ENCODE data around the gene FSTL3.

Gene FSTL3

DNA sequence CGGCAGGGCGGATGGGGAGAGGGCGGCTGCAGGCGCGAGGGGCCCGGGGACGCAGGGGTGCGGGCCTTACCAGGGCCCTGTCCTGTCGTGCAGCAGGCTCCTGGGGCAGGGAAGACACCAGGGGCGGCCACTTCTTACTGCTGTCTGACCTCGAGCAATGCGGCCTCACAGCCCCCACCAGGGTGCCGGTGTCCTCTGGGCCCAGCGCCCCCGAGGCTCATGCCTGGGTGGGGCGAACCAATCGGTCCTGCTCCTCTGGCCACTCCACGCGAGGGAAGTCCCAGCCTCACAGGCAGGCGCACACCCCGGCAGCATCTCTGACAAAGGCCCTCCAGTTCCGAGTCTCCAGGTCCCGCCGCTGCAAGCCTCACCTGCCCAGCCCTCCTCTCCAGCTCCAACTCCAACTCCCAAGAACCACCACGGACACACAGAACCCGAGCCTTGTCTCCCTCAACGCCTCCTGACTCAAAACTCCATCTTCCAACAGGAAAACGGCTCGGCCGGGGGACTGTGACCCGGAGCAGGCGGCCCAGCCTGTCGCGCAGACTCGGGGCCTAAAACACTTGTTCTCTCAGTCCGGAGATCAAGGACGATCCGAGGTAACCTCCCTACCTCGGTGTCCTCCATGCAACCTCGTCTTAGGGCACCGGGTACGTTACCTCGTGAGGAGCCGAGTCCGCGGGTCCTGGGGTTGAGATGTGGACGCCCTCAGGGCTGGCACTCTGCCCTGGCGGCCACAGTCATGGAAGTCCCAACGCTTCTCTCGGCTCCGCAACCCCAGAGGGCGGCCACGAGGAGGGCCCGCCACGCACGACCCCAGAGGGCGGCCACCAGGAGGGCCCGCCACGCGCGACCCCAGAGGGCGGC lies 30.0 kb upstream of the FSTL3 start:
- no peak for DNase-seq (ENCODE audit: low read depth in 2 of 2)

- DNase-seq (ENCODE audit: low read depth in 2 of 2): no peak
Measured at GRCh38 chr19:646779-647565, 29.2 kb upstream of the FSTL3 start.

DNA sequence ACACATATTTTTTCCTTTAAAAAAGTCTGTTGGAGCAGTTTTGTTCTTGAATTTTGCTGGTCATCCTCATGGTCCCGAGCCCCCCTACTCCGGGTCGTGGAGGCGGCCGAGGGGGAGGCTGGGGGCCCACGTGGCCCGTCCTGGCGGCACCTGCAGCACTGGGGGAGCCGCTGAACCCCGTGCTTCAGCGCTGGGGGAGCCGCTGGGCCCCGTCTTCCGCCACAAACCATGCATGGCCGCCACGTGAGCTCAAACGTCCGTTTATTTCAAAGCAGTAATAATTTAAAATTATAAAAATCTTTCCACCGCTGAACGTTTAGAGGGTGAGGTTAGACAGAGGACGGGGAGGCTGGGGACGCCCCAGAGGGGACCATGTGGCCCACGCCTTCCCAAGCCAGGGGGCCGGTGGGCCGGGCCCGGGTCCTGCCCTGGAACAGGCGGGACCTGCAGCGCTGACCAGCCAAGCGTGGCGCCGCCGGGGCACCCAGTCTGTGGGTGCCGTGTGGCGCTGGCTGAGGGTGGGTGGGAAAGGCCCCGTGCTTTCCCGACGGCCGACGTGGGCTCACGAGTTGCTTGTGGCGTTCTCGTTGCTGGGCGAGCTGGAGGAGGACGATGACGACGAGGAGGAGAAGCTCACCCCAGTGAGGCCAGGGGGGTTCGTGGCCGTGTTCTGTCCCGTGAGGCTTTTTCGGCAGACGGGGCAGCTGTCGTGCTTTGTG lies 28.5 kb upstream of the FSTL3 start:
- DNase-seq (ENCODE audit: low read depth in 2 of 2): no peak

GRCh38 chr19:648305-648704 lies 27.9 kb upstream of the FSTL3 start:
- DNase-seq (ENCODE audit: low read depth in 2 of 2): no peak

GRCh38 chr19:648904-649801 lies 27.0 kb upstream of the FSTL3 start:
- DNase-seq (ENCODE audit: low read depth in 2 of 2): no peak

- DNase-seq (ENCODE audit: low read depth in 2 of 2): no peak
Measured at GRCh38 chr19:650121-650520, 26.1 kb upstream of the FSTL3 start.

DNA sequence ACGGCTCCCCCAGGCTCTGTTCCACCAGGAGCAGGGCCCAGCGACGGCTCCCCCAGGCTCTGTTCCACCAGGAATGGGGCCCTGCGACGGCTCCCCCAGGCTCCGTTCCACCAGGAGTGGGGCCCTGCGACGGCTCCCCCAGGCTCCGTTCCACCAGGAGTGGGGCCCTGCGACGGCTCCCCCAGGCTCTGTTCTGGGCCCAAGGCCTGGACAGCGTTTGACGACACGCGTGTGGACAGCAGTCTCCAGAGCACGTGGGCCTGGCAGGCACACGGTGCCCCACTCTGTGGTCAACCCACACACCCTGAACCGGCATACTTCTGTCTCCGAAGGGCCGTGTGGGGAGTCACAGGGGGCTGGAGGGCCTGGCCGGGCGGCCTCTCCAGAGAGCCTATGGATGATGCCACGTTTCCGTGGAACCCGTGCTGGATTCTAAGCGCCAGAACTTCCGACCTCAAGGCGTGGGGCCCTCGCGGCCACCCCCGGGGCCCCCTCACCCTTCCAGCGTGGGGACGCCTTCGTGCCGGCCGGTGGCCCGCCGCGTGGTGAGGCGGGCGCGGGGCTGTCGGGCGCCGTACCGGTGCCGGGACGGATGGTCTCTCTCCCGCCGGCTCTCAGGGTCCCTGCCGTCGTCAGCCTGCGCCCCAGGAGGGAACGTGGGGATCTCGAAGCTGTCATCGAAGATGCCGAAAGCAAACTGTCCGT lies 24.9 kb upstream of the FSTL3 start:
- no peak for DNase-seq (ENCODE audit: low read depth in 2 of 2)

- DNase-seq (ENCODE audit: low read depth in 2 of 2): no peak
Measured at GRCh38 chr19:651991-652390, 24.2 kb upstream of the FSTL3 start.

- no peak for DNase-seq (ENCODE audit: low read depth in 2 of 2)
Measured at GRCh38 chr19:652467-653389, 23.5 kb upstream of the FSTL3 start.

DNA sequence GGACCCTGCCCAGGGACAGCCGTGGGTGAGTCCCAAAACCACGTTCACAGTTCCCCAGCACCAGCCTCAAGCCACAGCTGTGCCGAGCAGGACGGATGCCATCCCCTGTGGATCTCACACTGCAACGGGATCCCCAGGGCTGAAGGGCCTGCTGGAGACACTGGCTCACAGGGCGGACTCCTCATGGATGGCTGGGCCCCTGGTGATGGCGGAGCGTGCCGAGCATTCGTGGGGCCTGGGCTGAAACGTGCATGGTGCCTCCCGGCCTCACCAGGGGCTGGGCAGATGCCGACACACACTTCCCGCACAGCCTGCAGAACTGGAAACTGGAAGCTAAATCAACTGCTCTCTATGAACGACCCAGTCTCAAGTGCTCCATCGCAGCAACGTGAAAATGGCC lies 22.8 kb upstream of the FSTL3 start:
- no peak for DNase-seq (ENCODE audit: low read depth in 2 of 2)

DNA sequence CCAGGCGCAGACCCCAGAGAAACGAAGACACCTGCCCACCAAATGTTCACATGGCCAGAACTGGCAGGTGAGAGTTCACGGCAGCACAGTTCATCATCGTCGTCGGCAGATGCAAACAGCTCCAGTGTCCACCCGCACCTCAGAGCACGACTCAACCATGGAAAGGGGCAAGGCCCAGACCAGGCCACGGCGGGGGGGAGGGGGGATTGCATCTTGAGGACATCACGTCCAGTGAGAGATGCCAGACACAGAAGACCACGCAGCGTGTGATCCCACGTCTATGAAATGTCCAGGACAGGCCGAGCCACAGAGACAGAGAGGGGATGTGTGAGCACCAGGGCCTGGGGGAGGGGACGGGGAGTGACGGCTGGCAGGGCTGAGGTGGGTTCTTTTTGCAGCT lies 20.5 kb upstream of the FSTL3 start:
- no peak for DNase-seq (ENCODE audit: low read depth in 2 of 2)

DNA sequence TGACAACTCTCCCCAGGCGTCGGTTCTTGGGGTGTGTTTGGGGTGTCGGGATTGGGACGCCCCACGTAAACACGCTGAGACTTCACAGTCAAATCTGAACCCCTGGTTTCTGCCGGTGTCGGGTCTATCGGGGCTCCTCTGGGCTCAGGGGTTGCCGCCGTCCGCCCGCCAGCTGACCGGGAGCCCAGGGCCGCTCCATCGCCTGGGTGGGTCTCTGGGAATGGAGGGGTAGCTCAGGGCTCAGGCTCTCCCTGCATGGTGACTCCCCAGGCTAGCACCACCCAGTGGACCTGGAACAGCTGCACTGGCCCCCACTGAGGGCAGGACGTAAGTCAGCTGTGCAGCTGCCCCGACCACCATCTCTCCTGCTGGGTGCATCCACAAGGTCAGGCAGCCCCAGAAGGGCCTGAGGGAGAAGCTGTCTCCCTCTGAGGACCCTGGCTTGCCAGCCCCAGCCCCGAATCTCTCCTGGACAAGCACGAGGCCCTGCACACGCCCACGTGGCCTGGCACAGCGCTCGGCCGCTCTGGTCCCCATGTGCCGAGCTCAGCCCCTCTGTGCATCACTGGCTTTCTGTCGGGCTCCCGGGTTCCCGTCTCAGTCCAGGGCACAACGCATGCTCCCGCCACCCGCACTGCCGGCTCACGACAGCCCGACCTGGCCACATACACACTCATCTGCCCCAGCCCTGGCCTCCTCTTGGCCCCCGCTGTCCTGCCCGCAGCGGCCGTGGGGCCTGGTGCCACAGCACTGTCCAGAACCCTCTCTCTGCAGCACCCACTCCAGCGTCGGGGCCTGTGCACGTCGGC lies 19.2 kb upstream of the FSTL3 start:
- no peak for DNase-seq (ENCODE audit: low read depth in 2 of 2)

GRCh38 chr19:657611-658010 lies 18.6 kb upstream of the FSTL3 start:
- no peak for DNase-seq (ENCODE audit: low read depth in 2 of 2)

DNA sequence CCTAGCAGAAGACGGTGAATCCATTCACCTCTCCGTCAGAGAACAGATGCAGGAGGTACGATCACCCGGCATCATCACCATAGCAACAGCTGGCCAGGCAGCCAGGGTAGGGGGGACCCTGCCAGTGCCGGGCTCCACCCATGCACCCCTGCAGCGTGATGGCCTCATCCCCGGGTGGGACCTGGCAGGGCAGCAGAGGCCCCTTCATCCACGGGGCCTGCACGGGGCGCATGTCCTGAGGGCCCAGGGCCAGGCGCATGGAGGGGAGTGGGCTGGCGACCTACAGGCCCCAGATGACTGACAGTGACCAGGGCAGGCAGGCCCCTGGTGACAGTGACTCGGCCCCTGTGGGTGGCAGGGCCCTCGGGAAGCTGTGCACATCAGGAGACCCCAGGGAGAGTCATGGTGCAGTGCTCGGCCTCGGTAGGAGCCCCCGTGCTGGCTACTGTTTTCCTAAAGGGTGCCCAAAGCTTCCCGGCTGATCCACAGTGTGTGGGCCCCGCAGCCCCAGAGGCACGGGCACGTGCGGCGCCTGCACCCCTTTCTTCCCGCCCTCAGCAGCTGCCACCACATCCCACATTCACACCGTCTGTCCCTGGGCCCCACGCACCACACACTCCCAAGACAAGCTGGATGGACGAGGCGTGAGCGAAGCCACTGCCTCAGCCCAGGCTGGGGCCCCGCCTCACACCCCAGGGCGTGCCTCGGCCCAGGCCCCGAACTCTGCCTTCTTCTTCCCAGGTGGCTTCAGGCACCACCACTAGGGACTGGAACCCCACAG lies 17.9 kb upstream of the FSTL3 start:
- no peak for DNase-seq (ENCODE audit: low read depth in 2 of 2)

GRCh38 chr19:658916-659839 lies 17.0 kb upstream of the FSTL3 start:
- peak in 1 of 2 donors; percentile 42 for DNase-seq (ENCODE audit: low read depth in 2 of 2)

GRCh38 chr19:660793-661426 lies 15.3 kb upstream of the FSTL3 start:
- DNase-seq (ENCODE audit: low read depth in 2 of 2): no peak
